T-helper 1 cell treated with Interleukin-12 subunit alpha and Interleukin-12 subunit beta and Interleukin-4 antibody, amounts not matched to agents 30 μg/mL and 1 μg/mL, for 36 hours (primary cell): Measurements from ENCODE around the gene FYB2.

Experiments used
- H3K27ac Mint-ChIP-seq: one replicate; pipeline ENCODE4 v1.8.0; 2021; ENCODE audit warnings: mild to moderate bottlenecking, mixed read lengths
- H3K27me3 Mint-ChIP-seq: one replicate; pipeline ENCODE4 v1.8.0; 2021; ENCODE audit warnings: low read depth, mixed read lengths
- H3K36me3 Mint-ChIP-seq: one replicate; pipeline ENCODE4 v1.8.0; 2021; ENCODE audit warnings: low read depth, mixed read lengths
- H3K4me1 Mint-ChIP-seq: one replicate; pipeline ENCODE4 v1.8.0; 2021; ENCODE audit warnings: low read depth, mixed read lengths
- H3K4me3 Mint-ChIP-seq: one replicate; pipeline ENCODE4 v1.8.0; 2021; ENCODE audit warnings: mild to moderate bottlenecking, moderate library complexity, mixed read lengths
- H3K9me3 Mint-ChIP-seq: one replicate; pipeline ENCODE4 v1.8.0; 2021; ENCODE audit warnings: mixed read lengths

The FYB2 gene

GRCh38 chr1:56688522-56689026, 130.6 kb downstream of the FYB2 start:
- no peaks in the 10 kb centered on the region for H3K27me3 Mint-ChIP-seq
- H3K4me1 Mint-ChIP-seq, result no peaks in the 10 kb centered on the region
- H3K36me3 Mint-ChIP-seq, result no peaks in the 10 kb centered on the region
- H3K9me3 Mint-ChIP-seq, result no peaks in the 10 kb centered on the region
- H3K4me3 Mint-ChIP-seq, result no peak overlapping the region
- no peak overlapping the region for H3K27ac Mint-ChIP-seq

- no peak overlapping the region for H3K27ac Mint-ChIP-seq
- no peaks in the 10 kb centered on the region for H3K27me3 Mint-ChIP-seq
- H3K36me3 Mint-ChIP-seq, result no peaks in the 10 kb centered on the region
These were observed 133.0 kb downstream of the FYB2 start for GRCh38 chr1:56686169-56686568.

GRCh38 chr1:56683569-56683968, 135.6 kb downstream of the FYB2 start:
- H3K4me3 Mint-ChIP-seq, result no peak overlapping the region
- no peaks in the 10 kb centered on the region for H3K9me3 Mint-ChIP-seq
- H3K27ac Mint-ChIP-seq, result no peak overlapping the region
- H3K36me3 Mint-ChIP-seq, result no peaks in the 10 kb centered on the region
- H3K4me1 Mint-ChIP-seq, result no peaks in the 10 kb centered on the region
- H3K27me3 Mint-ChIP-seq, result no peaks in the 10 kb centered on the region

More at GRCh38 chr1:56686169-56686568, 133.0 kb downstream of the FYB2 start:
- Mint-ChIP-seq H3K9me3 (no peaks in the 10 kb centered on the region), H3K4me1 (no peaks in the 10 kb centered on the region), H3K4me3 (no peak overlapping the region)

GRCh38 chr1:56676571-56677035, 142.6 kb downstream of the FYB2 start:
- H3K9me3 Mint-ChIP-seq, result no peaks in the 10 kb centered on the region
- H3K4me1 Mint-ChIP-seq, result no peaks in the 10 kb centered on the region
- no peaks in the 10 kb centered on the region for H3K27me3 Mint-ChIP-seq
- H3K27ac Mint-ChIP-seq, result no peak overlapping the region
- H3K36me3 Mint-ChIP-seq, result no peaks in the 10 kb centered on the region
- no peak overlapping the region for H3K4me3 Mint-ChIP-seq

DNA sequence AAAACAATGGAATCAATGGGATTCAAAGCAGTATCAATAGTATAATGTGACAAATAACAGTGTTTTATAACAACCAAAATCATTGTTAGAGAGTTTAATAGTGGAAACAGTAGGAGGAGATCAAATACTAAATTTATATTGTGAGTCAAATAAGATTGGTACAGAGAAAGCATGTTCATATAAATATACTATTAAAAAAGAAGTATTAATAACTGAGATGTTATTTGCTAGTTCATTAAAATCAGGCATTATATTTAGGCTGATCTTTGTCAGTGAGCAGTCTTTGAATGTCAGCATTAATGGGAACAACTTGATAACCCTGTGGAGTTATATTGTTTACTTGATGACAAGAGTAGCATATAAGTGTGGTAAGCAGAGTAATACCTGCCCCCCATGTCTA, 143.4 kb downstream of the FYB2 start:
- Mint-ChIP-seq H3K9me3 (no peaks in the 10 kb centered on the region), H3K27me3 (no peaks in the 10 kb centered on the region)

GRCh38 chr1:56672579-56672978, 146.6 kb downstream of the FYB2 start:
- no peak overlapping the region for H3K27ac Mint-ChIP-seq
- H3K4me3 Mint-ChIP-seq, result no peak overlapping the region
- H3K27me3 Mint-ChIP-seq, result no peaks in the 10 kb centered on the region
- H3K9me3 Mint-ChIP-seq, result no peaks in the 10 kb centered on the region
- no peaks in the 10 kb centered on the region for H3K4me1 Mint-ChIP-seq
- no peaks in the 10 kb centered on the region for H3K36me3 Mint-ChIP-seq

More for the DNA sequence above, 143.4 kb downstream of the FYB2 start:
- H3K4me3 Mint-ChIP-seq, result no peak overlapping the region
- H3K36me3 Mint-ChIP-seq, result no peaks in the 10 kb centered on the region
- no peak overlapping the region for H3K27ac Mint-ChIP-seq
- H3K4me1 Mint-ChIP-seq, result no peaks in the 10 kb centered on the region

GRCh38 chr1:56671542-56671941, 147.7 kb downstream of the FYB2 start:
- Mint-ChIP-seq H3K9me3 (no peaks in the 10 kb centered on the region), H3K4me3 (no peak overlapping the region)

GRCh38 chr1:56671085-56671484, 148.1 kb downstream of the FYB2 start:
- no peaks in the 10 kb centered on the region for H3K9me3 Mint-ChIP-seq
- H3K4me3 Mint-ChIP-seq, result no peak overlapping the region
- no peaks in the 10 kb centered on the region for H3K4me1 Mint-ChIP-seq

More at GRCh38 chr1:56671542-56671941, 147.7 kb downstream of the FYB2 start:
- Mint-ChIP-seq H3K4me1 (no peaks in the 10 kb centered on the region), H3K27ac (no peak overlapping the region), H3K27me3 (no peaks in the 10 kb centered on the region), H3K36me3 (no peaks in the 10 kb centered on the region)

DNA sequence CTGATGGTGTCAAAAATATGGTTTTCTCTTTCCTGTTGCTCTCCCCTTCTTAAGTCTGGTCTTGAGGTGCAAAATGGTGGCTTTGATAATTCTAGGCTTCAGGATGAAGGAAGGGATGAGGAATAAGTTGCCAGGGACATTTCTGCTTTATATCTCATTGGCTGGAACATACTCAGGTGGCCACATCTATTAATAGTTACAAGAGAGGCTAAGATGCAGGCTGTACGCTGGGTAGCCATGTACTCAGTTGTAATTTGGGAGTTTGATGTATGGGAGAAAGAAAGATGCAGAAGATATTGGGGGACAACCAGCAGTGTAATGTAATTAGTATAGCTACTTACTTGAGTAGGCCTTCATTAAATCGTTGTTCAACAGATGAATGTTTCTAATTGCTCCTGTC, 148.9 kb downstream of the FYB2 start:
- Mint-ChIP-seq H3K36me3 (no peaks in the 10 kb centered on the region), H3K4me3 (no peak overlapping the region), H3K4me1 (no peaks in the 10 kb centered on the region)

More at GRCh38 chr1:56671085-56671484, 148.1 kb downstream of the FYB2 start:
- H3K36me3 Mint-ChIP-seq, result no peaks in the 10 kb centered on the region
- no peak overlapping the region for H3K27ac Mint-ChIP-seq
- H3K27me3 Mint-ChIP-seq, result no peaks in the 10 kb centered on the region

More for the DNA sequence above, 148.9 kb downstream of the FYB2 start:
- no peaks in the 10 kb centered on the region for H3K27me3 Mint-ChIP-seq
- H3K27ac Mint-ChIP-seq, result no peak overlapping the region
- H3K9me3 Mint-ChIP-seq, result no peaks in the 10 kb centered on the region
